ENCODE data around the gene SAMHD1.
A peak's percentile ranks its signal among the peaks of the same experiment; 100 is the strongest.
"Not testable (repeated sequence)": the region's sequence is repeated elsewhere in the genome, so short reads cannot be mapped to it uniquely, and the experiment has no call there.

The SAMHD1 gene

DNA sequence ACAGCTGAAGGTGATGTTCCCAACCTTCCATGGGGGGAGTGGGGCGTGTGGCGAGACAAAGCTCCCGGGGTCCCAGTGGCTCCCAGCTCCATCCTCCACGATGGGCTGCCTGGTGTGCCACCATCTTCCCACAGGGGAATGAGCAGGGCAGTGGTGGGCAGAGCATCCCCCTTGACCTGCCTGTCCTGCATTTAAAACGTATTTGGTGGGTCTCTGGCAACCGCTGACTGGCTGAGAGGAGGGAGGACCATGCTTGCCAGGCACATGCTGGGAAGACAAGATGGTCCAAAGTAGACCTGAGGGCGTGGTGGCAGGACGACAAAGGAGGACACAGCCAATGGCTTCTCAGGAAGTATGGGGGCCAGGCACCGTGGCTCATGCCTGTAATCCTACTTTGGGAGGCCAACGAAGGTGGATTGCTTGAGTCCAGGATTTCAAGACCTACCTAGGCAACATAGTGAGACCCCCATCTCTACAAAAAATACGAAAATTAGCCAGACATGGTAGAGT lies 70.7 kb downstream of the SAMHD1 start:
- Mint-ChIP-seq H3K27ac (no peak overlapping the region), H3K4me3 (no peak overlapping the region), H3K36me3 (ENCODE audit: low read depth) (peaks cover 9% of the 10 kb centered on the region), H3K27me3 (ENCODE audit: low read depth) (no peaks in the 10 kb centered on the region), H3K9me3 (no peaks in the 10 kb centered on the region), H3K4me1 (ENCODE audit: low read depth) (no peaks in the 10 kb centered on the region)

DNA sequence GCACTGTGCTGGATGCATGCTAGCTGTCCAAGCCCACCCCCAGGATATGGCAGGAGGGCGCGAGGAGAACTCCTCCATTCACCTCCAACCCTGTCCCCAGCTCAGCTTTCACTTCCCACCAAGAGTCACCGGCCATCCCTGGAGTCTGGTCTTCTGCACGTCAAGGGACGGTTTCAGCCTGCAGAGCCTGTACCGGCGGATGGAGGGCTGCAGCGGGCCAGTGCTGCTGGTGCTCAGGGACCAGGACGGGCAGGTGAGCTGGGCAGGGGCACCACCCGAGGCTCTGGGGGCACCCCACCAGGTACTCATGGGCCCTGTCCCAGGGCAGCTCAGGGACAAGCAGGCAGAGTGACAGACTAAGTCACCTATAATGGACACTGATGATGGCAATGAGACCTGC lies 72.6 kb downstream of the SAMHD1 start:
- Mint-ChIP-seq H3K27me3 (ENCODE audit: low read depth) (no peaks in the 10 kb centered on the region), H3K4me1 (ENCODE audit: low read depth) (no peaks in the 10 kb centered on the region), H3K4me3 (no peak overlapping the region), H3K9me3 (no peaks in the 10 kb centered on the region), H3K27ac (no peak overlapping the region), H3K36me3 (ENCODE audit: low read depth) (peaks cover 6% of the 10 kb centered on the region)

- Mint-ChIP-seq H3K4me1 (ENCODE audit: low read depth) (no peaks in the 10 kb centered on the region), H3K36me3 (ENCODE audit: low read depth) (peaks cover 3% of the 10 kb centered on the region), H3K9me3 (no peaks in the 10 kb centered on the region), H3K27me3 (ENCODE audit: low read depth) (no peaks in the 10 kb centered on the region), H3K4me3 (no peak overlapping the region), H3K27ac (no peak overlapping the region)
These were observed 75.1 kb downstream of the SAMHD1 start for GRCh38 chr20:36876473-36876833.

- Mint-ChIP-seq H3K4me3 (no peak within 1 kb of the TSS), H3K36me3 (ENCODE audit: low read depth) (peaks cover under 1% of the 10 kb centered on the region), H3K27me3 (ENCODE audit: low read depth) (no peaks in the 10 kb centered on the region), H3K27ac (peak within 1 kb of the TSS; percentile 50), H3K9me3 (no peaks in the 10 kb centered on the region), H3K4me1 (ENCODE audit: low read depth) (no peaks in the 10 kb centered on the region)
These were observed 75.6 kb downstream of the SAMHD1 start, which contains the start of gene TLDC2 for GRCh38 chr20:36875702-36876472. Gene TLDC2 (plus strand): TSS chr20:36876138. CDS start chr20:36876175, 37 bp downstream.

DNA sequence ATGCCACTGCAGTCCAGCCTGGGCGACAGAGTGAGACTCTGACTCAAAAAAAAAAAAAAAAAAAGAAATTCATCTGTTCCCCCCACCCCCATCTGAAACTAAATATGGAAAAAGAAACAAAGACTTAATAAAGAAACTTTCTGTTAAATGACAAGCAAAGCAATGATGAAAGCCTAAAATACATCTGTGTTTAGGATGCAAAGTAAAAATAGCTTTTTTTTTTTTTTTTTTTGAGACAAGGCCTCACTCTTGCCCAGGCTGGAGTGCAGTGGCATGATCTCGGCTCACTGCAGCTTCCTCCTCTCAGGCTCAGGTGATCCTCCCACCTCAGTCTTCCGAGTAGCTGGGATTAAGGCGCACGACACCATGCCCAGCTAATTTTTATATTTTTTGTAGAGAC lies 76.4 kb downstream of the SAMHD1 start:
- H3K27ac Mint-ChIP-seq = not testable (repeated sequence)

GRCh38 chr20:36873498-36874189 lies 77.9 kb downstream of the SAMHD1 start:
- no peaks in the 10 kb centered on the region for H3K4me1 Mint-ChIP-seq (ENCODE audit: low read depth)
- no peaks in the 10 kb centered on the region for H3K36me3 Mint-ChIP-seq (ENCODE audit: low read depth)
- H3K4me3 Mint-ChIP-seq = no peak overlapping the region
- no peaks in the 10 kb centered on the region for H3K9me3 Mint-ChIP-seq
- no peak overlapping the region for H3K27ac Mint-ChIP-seq
- no peaks in the 10 kb centered on the region for H3K27me3 Mint-ChIP-seq (ENCODE audit: low read depth)

More for the DNA sequence above, 76.4 kb downstream of the SAMHD1 start:
- not testable (repeated sequence) for H3K36me3 Mint-ChIP-seq (ENCODE audit: low read depth); H3K9me3 Mint-ChIP-seq; H3K4me3 Mint-ChIP-seq; H3K27me3 Mint-ChIP-seq (ENCODE audit: low read depth); H3K4me1 Mint-ChIP-seq (ENCODE audit: low read depth)

GRCh38 chr20:36872852-36873251 lies 78.7 kb downstream of the SAMHD1 start:
- H3K4me3 Mint-ChIP-seq = no peak overlapping the region
- H3K27me3 Mint-ChIP-seq (ENCODE audit: low read depth) = no peaks in the 10 kb centered on the region
- no peaks in the 10 kb centered on the region for H3K4me1 Mint-ChIP-seq (ENCODE audit: low read depth)
- H3K36me3 Mint-ChIP-seq (ENCODE audit: low read depth) = no peaks in the 10 kb centered on the region
- H3K9me3 Mint-ChIP-seq = no peaks in the 10 kb centered on the region
- H3K27ac Mint-ChIP-seq = no peak overlapping the region

GRCh38 chr20:36871640-36872570 lies 79.6 kb downstream of the SAMHD1 start:
- no peak overlapping the region for H3K4me3 Mint-ChIP-seq
- H3K27me3 Mint-ChIP-seq (ENCODE audit: low read depth) = peaks cover 4% of the 10 kb centered on the region
- H3K36me3 Mint-ChIP-seq (ENCODE audit: low read depth) = no peaks in the 10 kb centered on the region
- no peak overlapping the region for H3K27ac Mint-ChIP-seq
- H3K4me1 Mint-ChIP-seq (ENCODE audit: low read depth) = no peaks in the 10 kb centered on the region
- no peaks in the 10 kb centered on the region for H3K9me3 Mint-ChIP-seq

GRCh38 chr20:36866681-36867495 lies 84.6 kb downstream of the SAMHD1 start:
- peaks cover 36% of the 10 kb centered on the region for H3K27me3 Mint-ChIP-seq (ENCODE audit: low read depth)
- peaks cover 2% of the 10 kb centered on the region for H3K4me1 Mint-ChIP-seq (ENCODE audit: low read depth)
- no peaks in the 10 kb centered on the region for H3K9me3 Mint-ChIP-seq
- H3K27ac Mint-ChIP-seq = no peak overlapping the region
- H3K4me3 Mint-ChIP-seq = no peak overlapping the region
- H3K36me3 Mint-ChIP-seq (ENCODE audit: low read depth) = no peaks in the 10 kb centered on the region

DNA sequence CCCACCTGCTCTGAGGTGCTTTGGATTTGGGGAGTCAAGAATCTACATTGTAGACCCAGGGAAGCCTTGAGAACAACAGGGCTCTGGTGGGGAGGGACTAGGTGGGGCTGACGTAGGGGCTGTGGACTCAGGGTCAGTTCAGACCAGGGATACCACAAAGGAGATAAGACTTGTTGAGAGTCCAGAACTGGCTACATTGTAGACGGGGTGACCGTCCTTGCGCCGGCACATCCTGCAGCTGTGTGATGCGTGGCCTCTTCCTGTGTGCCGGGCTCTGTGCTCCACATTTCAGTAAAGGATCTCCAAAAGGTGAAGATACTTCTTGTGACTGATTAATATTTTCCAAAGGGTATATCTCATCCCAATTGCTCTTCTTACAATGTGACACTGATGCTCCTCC lies 85.3 kb downstream of the SAMHD1 start:
- no peaks in the 10 kb centered on the region for H3K9me3 Mint-ChIP-seq
- H3K4me3 Mint-ChIP-seq = peak overlapping the region; percentile 31
- peaks cover 2% of the 10 kb centered on the region for H3K4me1 Mint-ChIP-seq (ENCODE audit: low read depth)
- H3K36me3 Mint-ChIP-seq (ENCODE audit: low read depth) = no peaks in the 10 kb centered on the region
- no peak overlapping the region for H3K27ac Mint-ChIP-seq
- H3K27me3 Mint-ChIP-seq (ENCODE audit: low read depth) = peaks cover 43% of the 10 kb centered on the region

DNA sequence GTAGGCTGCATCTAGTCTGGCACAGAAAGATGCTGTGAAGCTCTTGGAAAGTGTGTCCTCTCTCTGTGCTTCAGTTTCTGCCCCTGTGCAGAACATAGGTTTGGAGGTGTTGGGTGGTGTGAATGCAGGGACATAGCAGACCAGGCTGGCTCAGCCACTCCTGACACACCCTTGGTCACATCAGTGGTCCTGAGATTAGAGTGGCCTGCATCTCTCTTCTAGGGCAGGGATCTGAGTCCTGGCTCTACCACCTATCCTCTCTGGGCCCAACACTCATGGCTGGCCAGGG lies 85.7 kb downstream of the SAMHD1 start:
- Mint-ChIP-seq H3K36me3 (ENCODE audit: low read depth) (no peaks in the 10 kb centered on the region), H3K27ac (no peak overlapping the region), H3K9me3 (no peaks in the 10 kb centered on the region), H3K4me1 (ENCODE audit: low read depth) (peaks cover 2% of the 10 kb centered on the region), H3K4me3 (peak overlapping the region; percentile 31), H3K27me3 (ENCODE audit: low read depth) (peaks cover 47% of the 10 kb centered on the region)

DNA sequence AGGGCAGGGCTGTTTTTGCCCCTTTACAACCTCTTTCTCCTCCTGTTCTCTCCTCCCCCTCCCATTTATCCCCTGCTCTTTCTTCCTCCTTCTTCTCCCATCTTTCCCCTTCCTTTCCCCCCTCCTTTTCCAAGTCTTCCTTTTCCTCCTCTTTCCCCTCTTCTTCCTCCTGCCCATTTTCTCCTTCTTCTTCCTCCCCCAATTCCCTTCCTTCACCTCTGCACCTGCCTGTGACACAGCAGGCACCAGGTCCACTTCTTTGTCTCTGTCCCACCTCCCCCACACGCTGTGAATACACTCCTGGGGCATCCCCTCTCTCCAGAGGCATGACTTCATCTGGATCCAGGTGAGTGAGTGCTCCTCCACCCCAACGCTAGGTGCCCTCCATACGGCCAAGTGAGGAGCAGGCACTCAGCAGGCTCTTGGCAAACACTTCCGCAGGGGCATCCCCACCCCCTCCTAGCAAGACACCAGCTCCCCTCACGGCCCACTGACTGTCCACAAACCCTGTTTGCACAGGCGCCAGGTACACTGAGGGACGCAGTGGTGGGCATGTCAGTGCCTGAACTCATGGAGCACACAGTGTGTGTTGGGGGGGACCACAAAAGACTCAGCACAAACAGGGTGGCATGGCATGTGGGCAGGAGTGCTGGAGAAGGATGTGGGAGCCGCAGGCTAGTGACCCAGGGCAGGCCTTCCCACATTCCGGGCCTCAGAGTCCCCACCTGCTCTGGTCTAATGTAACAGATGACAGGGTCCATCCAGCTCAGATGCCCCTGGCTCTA lies 86.2 kb downstream of the SAMHD1 start:
- H3K27ac Mint-ChIP-seq = no peak overlapping the region
- peak overlapping the region; percentile 52 for H3K4me3 Mint-ChIP-seq
- peaks cover 2% of the 10 kb centered on the region for H3K4me1 Mint-ChIP-seq (ENCODE audit: low read depth)
- peaks cover under 1% of the 10 kb centered on the region for H3K36me3 Mint-ChIP-seq (ENCODE audit: low read depth)
- no peaks in the 10 kb centered on the region for H3K9me3 Mint-ChIP-seq
- H3K27me3 Mint-ChIP-seq (ENCODE audit: low read depth) = peaks cover 52% of the 10 kb centered on the region

DNA sequence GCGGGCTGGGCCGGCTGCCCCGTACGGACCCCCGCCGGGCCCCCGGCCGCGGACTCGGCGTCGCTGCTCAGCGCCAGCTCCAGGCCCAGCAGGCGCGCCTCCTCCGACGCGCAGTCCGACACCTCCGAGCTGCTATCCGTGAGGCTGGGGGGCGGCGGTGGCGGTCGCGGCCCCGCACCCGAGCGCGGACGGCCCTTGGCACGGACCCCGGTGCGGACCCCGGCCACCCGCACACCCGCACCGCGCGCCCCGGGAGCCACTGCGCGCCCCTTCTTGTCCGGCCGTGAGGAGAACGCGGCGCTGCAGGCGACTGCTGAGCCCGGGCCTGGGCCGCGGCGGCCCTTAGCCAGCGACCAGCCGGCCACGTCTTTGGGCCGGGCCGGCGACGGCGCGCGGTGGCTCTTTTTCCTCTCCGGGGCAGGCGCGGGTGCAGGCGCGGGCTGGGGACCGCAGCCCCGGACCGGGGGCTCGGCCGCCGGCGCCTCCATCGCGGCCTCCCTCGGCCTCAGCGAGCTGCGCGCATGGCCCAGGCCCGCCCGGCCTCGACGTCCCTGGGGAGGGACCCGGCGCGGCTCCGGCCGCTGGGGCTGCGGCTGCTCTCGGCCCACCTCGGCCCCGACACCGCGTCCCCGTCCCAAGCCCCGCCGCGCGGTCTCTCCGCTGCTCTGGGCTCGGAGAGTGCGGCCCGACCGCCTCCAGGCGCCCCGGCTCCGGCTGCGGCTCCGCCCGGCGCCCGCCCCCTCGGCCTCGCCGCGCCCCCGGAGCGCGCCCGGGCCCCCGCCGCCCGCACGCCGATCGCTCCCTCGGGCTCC lies 88.4 kb downstream of the SAMHD1 start:
- H3K4me3 Mint-ChIP-seq = no peak overlapping the region
- H3K27me3 Mint-ChIP-seq (ENCODE audit: low read depth) = peaks cover 59% of the 10 kb centered on the region
- H3K9me3 Mint-ChIP-seq = no peaks in the 10 kb centered on the region
- H3K27ac Mint-ChIP-seq = no peak overlapping the region
- H3K4me1 Mint-ChIP-seq (ENCODE audit: low read depth) = peaks cover 5% of the 10 kb centered on the region
- peaks cover 3% of the 10 kb centered on the region for H3K36me3 Mint-ChIP-seq (ENCODE audit: low read depth)
